Neural crest cell (in vitro differentiated cells): ENCODE measurements around the gene LINGO1. TPM values are rescaled to one million over a fixed set of nuclear protein-coding genes. Genes with fewer than 3 reads are reported as not detected.

ENCODE experiments used
- DNase-seq: peaks from one replicate; pipeline ENCODE4 v3.0.0; 2021; ENCODE audit warnings: low read depth, mixed read lengths, low spot score
- H3K27ac Mint-ChIP-seq: one replicate; pipeline ENCODE4 v1.8.0; 2021; ENCODE audit warnings: mild to moderate bottlenecking, mixed read lengths; ENCODE audit not compliant: unreplicated experiment
- H3K27me3 Mint-ChIP-seq: 2 replicates; pipeline ENCODE4 v1.8.0; 2021; ENCODE audit warnings: low read depth, mild to moderate bottlenecking, mixed read lengths
- H3K36me3 Mint-ChIP-seq: 2 replicates; pipeline ENCODE4 v1.8.0; 2021; ENCODE audit warnings: low read depth, mild to moderate bottlenecking, mixed read lengths
- H3K4me1 Mint-ChIP-seq: 2 replicates; pipeline ENCODE4 v1.8.0; 2021; ENCODE audit warnings: mixed read lengths
- H3K4me3 Mint-ChIP-seq: one replicate; pipeline ENCODE4 v1.8.0; 2021; ENCODE audit warnings: mild to moderate bottlenecking, mixed read lengths
- H3K9me3 Mint-ChIP-seq: 2 replicates; pipeline ENCODE4 v1.8.0; 2021; ENCODE audit warnings: mixed read lengths
- CTCF ChIP-seq: fragments of 200-600 bp; sonication (generic); conservative IDR thresholded peaks from 2 replicates; pipeline ENCODE4 v1.5.0; 2021; ENCODE audit warnings: antibody characterized with exemption, mild to moderate bottlenecking
- total RNA-seq: library from RNA; stranded (reverse); gene quantifications from 2 replicates; pipeline ENCODE4 v1.2.1, GENCODE V29; 2021

LINGO1 gene
- total RNA-seq, 1 donor from 2014 or later: 31.0 TPM

GRCh38 chr15:77577366-77577950 lies 55.3 kb downstream of the LINGO1 start:
- no peak for TF ChIP-seq CTCF
- DNase-seq: no peak
- peak overlapping the region; percentile 90 for H3K27ac Mint-ChIP-seq
- H3K4me3 Mint-ChIP-seq: no peak overlapping the region
- peaks cover 10% of the 10 kb centered on the region for H3K27me3 Mint-ChIP-seq
- peaks cover 12% of the 10 kb centered on the region for H3K4me1 Mint-ChIP-seq
- no peaks in the 10 kb centered on the region for H3K9me3 Mint-ChIP-seq
- no peaks in the 10 kb centered on the region for H3K36me3 Mint-ChIP-seq

- H3K27ac Mint-ChIP-seq: no peak overlapping the region
- no peak overlapping the region for H3K4me3 Mint-ChIP-seq
- no peaks in the 10 kb centered on the region for H3K9me3 Mint-ChIP-seq
- H3K36me3 Mint-ChIP-seq: no peaks in the 10 kb centered on the region
- H3K27me3 Mint-ChIP-seq: peaks cover 11% of the 10 kb centered on the region
- peaks cover 12% of the 10 kb centered on the region for H3K4me1 Mint-ChIP-seq
- DNase-seq: no peak
- no peak for TF ChIP-seq CTCF
These were observed 56.2 kb downstream of the LINGO1 start for GRCh38 chr15:77576538-77576937.

- Mint-ChIP-seq H3K27ac (no peak overlapping the region), H3K27me3 (peaks cover 11% of the 10 kb centered on the region), H3K4me1 (peaks cover 16% of the 10 kb centered on the region), H3K4me3 (no peak overlapping the region), H3K9me3 (no peaks in the 10 kb centered on the region), H3K36me3 (no peaks in the 10 kb centered on the region)
- no peak for DNase-seq
- no peak for TF ChIP-seq CTCF
These were observed 57.3 kb downstream of the LINGO1 start for GRCh38 chr15:77575203-77575934.

GRCh38 chr15:77574521-77575202 lies 58.0 kb downstream of the LINGO1 start:
- Mint-ChIP-seq H3K36me3 (no peaks in the 10 kb centered on the region), H3K27ac (peak overlapping the region; percentile 57), H3K4me1 (peaks cover 23% of the 10 kb centered on the region)

GRCh38 chr15:77573802-77574201 lies 58.9 kb downstream of the LINGO1 start:
- Mint-ChIP-seq H3K4me3 (no peak overlapping the region), H3K27ac (no peak overlapping the region), H3K4me1 (peaks cover 31% of the 10 kb centered on the region), H3K36me3 (no peaks in the 10 kb centered on the region), H3K27me3 (peaks cover 11% of the 10 kb centered on the region), H3K9me3 (no peaks in the 10 kb centered on the region)
- TF ChIP-seq CTCF: no peak
- DNase-seq: no peak

More at GRCh38 chr15:77574521-77575202, 58.0 kb downstream of the LINGO1 start:
- Mint-ChIP-seq H3K9me3 (no peaks in the 10 kb centered on the region), H3K4me3 (no peak overlapping the region), H3K27me3 (peaks cover 11% of the 10 kb centered on the region)
- TF ChIP-seq CTCF: no peak
- DNase-seq: no peak
